Measurements from ENCODE around the gene FRMPD4. TPM values are rescaled to one million over a fixed set of nuclear protein-coding genes. Genes with fewer than 3 reads are reported as not detected.

Gene FRMPD4
- total and polyA plus RNA-seq, 2 of the 13 experiments (the other 11 are each of a cell fraction or from before 2014, with no cell fraction given) = not detected

DNA sequence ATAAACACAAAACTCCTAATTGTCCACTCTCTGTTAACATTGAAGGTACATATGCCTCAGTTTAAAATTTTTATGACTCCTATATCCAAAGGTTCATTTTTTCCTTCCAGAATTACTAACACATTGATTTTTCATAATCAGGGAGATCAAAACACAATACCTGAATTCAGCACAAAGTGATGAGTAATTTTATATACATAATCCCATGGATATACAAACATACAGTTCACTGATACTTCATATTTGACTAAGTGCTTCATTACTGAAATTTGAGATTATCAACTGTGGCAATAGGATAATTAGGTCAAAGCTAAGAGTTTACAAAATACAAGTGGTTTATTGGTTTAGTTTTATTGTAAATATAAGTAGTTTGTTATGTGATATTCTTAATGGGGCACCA lies 476.8 kb downstream of the FRMPD4 start:
- Histone ChIP-seq H3K9me3 (ENCODE audit: low read length) (no peaks in the 10 kb centered on the region), H3K4me2 (ENCODE audit: low read depth, low read length) (no peak overlapping the region), H3K4me3 (replicated peaks in 1 of 3; ENCODE audit: insufficient read depth in 1 of 3, low read depth in 2 of 3, low read length in 3 of 3) (no peak overlapping the region), H3K9ac (ENCODE audit: insufficient read depth, low read depth, low read length) (no peak overlapping the region), H3K79me2 (ENCODE audit: insufficient read depth, low read length) (no peaks in the 10 kb centered on the region), H3K36me3 (replicated peaks in 1 of 2; ENCODE audit: control insufficient read depth in 1 of 2, insufficient read depth in 2 of 2, low read length in 2 of 2) (no peaks in the 10 kb centered on the region), H3K27ac (ENCODE audit: extremely low read length, insufficient read depth, low read length) (no peak overlapping the region), H3K27me3 (ENCODE audit: control insufficient read depth in 1 of 2, insufficient read depth in 2 of 2, low read length in 2 of 2) (no peaks in the 10 kb centered on the region), H2AFZ (ENCODE audit: low read length) (no peak overlapping the region), H3K4me1 (ENCODE audit: insufficient read depth, low read length) (no peaks in the 10 kb centered on the region), H4K20me1 (ENCODE audit: insufficient read depth, low read length) (no peaks in the 10 kb centered on the region)
- FAIRE-seq (no peak), ATAC-seq (no peak), DNase-seq (ENCODE audit: low spot score) (no peak)
- ChIA-PET POLR2A (no interaction called here), CTCF (ENCODE audit: low intra/inter-chr PET ratio, low total read pairs) (no interaction called here)
- in situ Hi-C loops (cut with HindIII; ENCODE audit: extremely low pct_ligation_motif_present, low pct_unique_long_range_greater_than_20kb) (no loop called here), intact Hi-C loops (cut with micrococcal nuclease; ENCODE audit: unreplicated experiment) (no loop called here)
- no TSS peak for BruUV-seq (replicated peaks)
- TF ChIP-seq, protein P1, sequence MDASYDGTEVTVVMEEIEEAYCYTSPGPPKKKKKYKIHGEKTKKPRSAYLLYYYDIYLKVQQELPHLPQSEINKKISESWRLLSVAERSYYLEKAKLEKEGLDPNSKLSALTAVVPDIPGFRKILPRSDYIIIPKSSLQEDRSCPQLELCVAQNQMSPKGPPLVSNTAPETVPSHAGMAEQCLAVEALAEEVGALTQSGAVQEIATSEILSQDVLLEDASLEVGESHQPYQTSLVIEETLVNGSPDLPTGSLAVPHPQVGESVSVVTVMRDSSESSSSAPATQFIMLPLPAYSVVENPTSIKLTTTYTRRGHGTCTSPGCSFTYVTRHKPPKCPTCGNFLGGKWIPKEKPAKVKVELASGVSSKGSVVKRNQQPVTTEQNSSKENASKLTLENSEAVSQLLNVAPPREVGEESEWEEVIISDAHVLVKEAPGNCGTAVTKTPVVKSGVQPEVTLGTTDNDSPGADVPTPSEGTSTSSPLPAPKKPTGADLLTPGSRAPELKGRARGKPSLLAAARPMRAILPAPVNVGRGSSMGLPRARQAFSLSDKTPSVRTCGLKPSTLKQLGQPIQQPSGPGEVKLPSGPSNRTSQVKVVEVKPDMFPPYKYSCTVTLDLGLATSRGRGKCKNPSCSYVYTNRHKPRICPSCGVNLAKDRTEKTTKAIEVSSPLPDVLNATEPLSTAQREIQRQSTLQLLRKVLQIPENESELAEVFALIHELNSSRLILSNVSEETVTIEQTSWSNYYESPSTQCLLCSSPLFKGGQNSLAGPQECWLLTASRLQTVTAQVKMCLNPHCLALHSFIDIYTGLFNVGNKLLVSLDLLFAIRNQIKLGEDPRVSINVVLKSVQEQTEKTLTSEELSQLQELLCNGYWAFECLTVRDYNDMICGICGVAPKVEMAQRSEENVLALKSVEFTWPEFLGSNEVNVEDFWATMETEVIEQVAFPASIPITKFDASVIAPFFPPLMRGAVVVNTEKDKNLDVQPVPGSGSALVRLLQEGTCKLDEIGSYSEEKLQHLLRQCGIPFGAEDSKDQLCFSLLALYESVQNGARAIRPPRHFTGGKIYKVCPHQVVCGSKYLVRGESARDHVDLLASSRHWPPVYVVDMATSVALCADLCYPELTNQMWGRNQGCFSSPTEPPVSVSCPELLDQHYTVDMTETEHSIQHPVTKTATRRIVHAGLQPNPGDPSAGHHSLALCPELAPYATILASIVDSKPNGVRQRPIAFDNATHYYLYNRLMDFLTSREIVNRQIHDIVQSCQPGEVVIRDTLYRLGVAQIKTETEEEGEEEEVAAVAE (CRISPR knock-in tag; IDR thresholded peaks at IDR 0.05; ENCODE audit: borderline replicate concordance) = no peak
- TF ChIP-seq ZNF224 (CRISPR knock-in tag; IDR thresholded peaks at IDR 0.05) = no peak
- no peak for TF ChIP-seq ZMAT5 (CRISPR knock-in tag; IDR thresholded peaks at IDR 0.05; ENCODE audit: borderline replicate concordance, low read depth)
- no peak for TF ChIP-seq HIC2 (CRISPR knock-in tag; IDR thresholded peaks at IDR 0.05; ENCODE audit: low read depth)
- no peak for TF ChIP-seq ZNF343 (CRISPR knock-in tag; IDR thresholded peaks at IDR 0.05)
- TF ChIP-seq RARG (CRISPR knock-in tag; IDR thresholded peaks at IDR 0.05; ENCODE audit: low read depth) = no peak
- TF ChIP-seq ZNF607 (CRISPR knock-in tag; IDR thresholded peaks at IDR 0.05; ENCODE audit: borderline replicate concordance) = no peak
- TF ChIP-seq ZNF160 (CRISPR knock-in tag; IDR thresholded peaks at IDR 0.05) = no peak
- TF ChIP-seq LCORL (IDR thresholded peaks at IDR 0.05) = no peak
- no peak for TF ChIP-seq LCORL (CRISPR knock-in tag; IDR thresholded peaks at IDR 0.05)
- no peak for TF ChIP-seq ISX (CRISPR knock-in tag; conservative IDR thresholded peaks at IDR 0.05)
- no peak for TF ChIP-seq ZNF776 (CRISPR knock-in tag; IDR thresholded peaks at IDR 0.05)
- no peak for TF ChIP-seq NR2F1 (CRISPR knock-in tag; IDR thresholded peaks at IDR 0.05)

All from HepG2 (cell line).